Ecto neural progenitor cell (in vitro differentiated cells): Measurements from ENCODE around the gene TNF.
A peak's percentile ranks its signal among the peaks of the same experiment; 100 is the strongest.

Experiments
- DNase-seq: peaks from one replicate; pipeline ENCODE4 v3.0.0-alpha.2; 2018; ENCODE audit warnings: low spot score

TNF gene

GRCh38 chr6:31575335-31575901 lies at the start of gene TNF:
TSS of gene TNF (plus strand) at chr6:31575565. CDS start at chr6:31575742, 177 bp downstream.
- no peak for DNase-seq

GRCh38 chr6:31525932-31526591 lies 49.3 kb upstream of the TNF start:
- no peak for DNase-seq

- DNase-seq, result no peak
Measured at GRCh38 chr6:31528307-31528777, 47.0 kb upstream of the TNF start.

GRCh38 chr6:31528821-31529328 lies 46.5 kb upstream of the TNF start, which contains the start of gene MCCD1:
TSS of gene MCCD1 (plus strand) at chr6:31528962. CDS start at chr6:31529015, 53 bp downstream.
- no peak for DNase-seq

GRCh38 chr6:31529329-31530150 lies 45.8 kb upstream of the TNF start:
- DNase-seq, result no peak

GRCh38 chr6:31530659-31531058 lies 44.7 kb upstream of the TNF start:
- no peak for DNase-seq

- no peak for DNase-seq
Measured at GRCh38 chr6:31531162-31531561, 44.2 kb upstream of the TNF start.

GRCh38 chr6:31531771-31532643 lies 43.4 kb upstream of the TNF start:
- DNase-seq, result no peak

GRCh38 chr6:31532644-31533454 lies 42.5 kb upstream of the TNF start:
- no peak for DNase-seq

- no peak for DNase-seq
Measured at GRCh38 chr6:31533455-31533841, 41.9 kb upstream of the TNF start.

- no peak for DNase-seq
Measured at GRCh38 chr6:31534011-31534410, 41.4 kb upstream of the TNF start.

GRCh38 chr6:31534521-31535040 lies 40.8 kb upstream of the TNF start:
- DNase-seq, result no peak

- DNase-seq, result no peak
Measured at GRCh38 chr6:31535538-31536324, 39.6 kb upstream of the TNF start.

- no peak for DNase-seq
Measured at GRCh38 chr6:31538805-31539400, 36.5 kb upstream of the TNF start.

- DNase-seq, result no peak
Measured at GRCh38 chr6:31540640-31541039, 34.7 kb upstream of the TNF start.

GRCh38 chr6:31541059-31541657 lies 34.2 kb upstream of the TNF start:
- DNase-seq, result no peak

- peak; percentile 95 for DNase-seq
Measured at GRCh38 chr6:31541658-31542521, 33.5 kb upstream of the TNF start, which contains the start of gene DDX39B. TSS of gene DDX39B (minus strand) at chr6:31542003. CDS start at chr6:31540532, 1,471 bp downstream.

- DNase-seq, result no peak
Measured at GRCh38 chr6:31543639-31544038, 31.7 kb upstream of the TNF start.
